Progenitor cell of endocrine pancreas (in vitro differentiated cells): ENCODE results near the gene METTL13. TPM values are rescaled to one million over a fixed set of nuclear protein-coding genes. Genes with fewer than 3 reads are reported as not detected.

Source experiments
- DNase-seq: peaks from one replicate; pipeline ENCODE4 v3.0.0; 2021; ENCODE audit warnings: low spot score; ENCODE audit not compliant: unreplicated experiment
- H3K27ac Mint-ChIP-seq: 2 replicates; pipeline ENCODE4 v1.8.0; 2021; ENCODE audit warnings: mild to moderate bottlenecking, moderate library complexity, mixed read lengths
- H3K27me3 Mint-ChIP-seq: 2 replicates; pipeline ENCODE4 v1.8.0; 2021; ENCODE audit warnings: mixed read lengths
- H3K36me3 Mint-ChIP-seq: 2 replicates; pipeline ENCODE4 v1.8.0; 2022; ENCODE audit warnings: mixed read lengths; ENCODE audit not compliant: insufficient read depth
- H3K4me1 Mint-ChIP-seq: 2 replicates; pipeline ENCODE4 v1.8.0; 2021; ENCODE audit warnings: low read depth, mixed read lengths
- H3K4me3 Mint-ChIP-seq: 2 replicates; pipeline ENCODE4 v1.8.0; 2021; ENCODE audit warnings: low read depth, mild to moderate bottlenecking, moderate library complexity, mixed read lengths
- H3K9me3 Mint-ChIP-seq: 2 replicates; pipeline ENCODE4 v1.8.0; 2021; ENCODE audit warnings: low read depth, mixed read lengths
- total RNA-seq: library from RNA; stranded (reverse); gene quantifications from 2 replicates; pipeline ENCODE4 v1.2.1, GENCODE V29; 2021
- TF ChIP-seq, protein P1 (sequence below): fragments of 200-600 bp; sonication (generic); IDR thresholded peaks from one replicate; pipeline ENCODE4 v1.5.0; 2021; ENCODE audit warnings: antibody characterized with exemption, mild to moderate bottlenecking; ENCODE audit not compliant: unreplicated experiment

Gene METTL13
- total RNA-seq, 1 donor from 2014 or later = 30.8 TPM

DNA sequence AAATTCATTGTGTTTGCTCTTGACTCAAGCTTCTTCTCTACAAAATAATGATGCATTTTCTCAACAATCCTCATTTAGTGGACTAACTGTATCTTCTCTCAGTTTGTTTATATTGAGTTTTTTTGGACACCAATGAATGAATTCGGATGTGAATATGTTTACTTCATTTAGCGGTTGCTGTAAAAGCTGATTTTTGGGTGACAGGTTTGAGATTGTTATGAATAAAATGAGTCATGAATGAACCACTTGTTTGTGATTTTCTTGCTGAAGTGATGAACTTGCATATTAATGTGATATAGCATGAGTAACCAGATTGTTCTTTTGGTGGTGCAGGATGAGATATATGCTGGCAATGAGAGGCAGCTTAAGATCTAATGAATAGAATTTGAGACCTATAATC lies 62.9 kb downstream of the METTL13 start:
- Mint-ChIP-seq H3K9me3 (no peaks in the 10 kb centered on the region), H3K4me1 (peaks cover 8% of the 10 kb centered on the region), H3K36me3 (no peaks in the 10 kb centered on the region), H3K4me3 (no peak overlapping the region), H3K27me3 (peaks cover 47% of the 10 kb centered on the region), H3K27ac (no peak overlapping the region)
- DNase-seq = no peak
- TF ChIP-seq, protein P1, sequence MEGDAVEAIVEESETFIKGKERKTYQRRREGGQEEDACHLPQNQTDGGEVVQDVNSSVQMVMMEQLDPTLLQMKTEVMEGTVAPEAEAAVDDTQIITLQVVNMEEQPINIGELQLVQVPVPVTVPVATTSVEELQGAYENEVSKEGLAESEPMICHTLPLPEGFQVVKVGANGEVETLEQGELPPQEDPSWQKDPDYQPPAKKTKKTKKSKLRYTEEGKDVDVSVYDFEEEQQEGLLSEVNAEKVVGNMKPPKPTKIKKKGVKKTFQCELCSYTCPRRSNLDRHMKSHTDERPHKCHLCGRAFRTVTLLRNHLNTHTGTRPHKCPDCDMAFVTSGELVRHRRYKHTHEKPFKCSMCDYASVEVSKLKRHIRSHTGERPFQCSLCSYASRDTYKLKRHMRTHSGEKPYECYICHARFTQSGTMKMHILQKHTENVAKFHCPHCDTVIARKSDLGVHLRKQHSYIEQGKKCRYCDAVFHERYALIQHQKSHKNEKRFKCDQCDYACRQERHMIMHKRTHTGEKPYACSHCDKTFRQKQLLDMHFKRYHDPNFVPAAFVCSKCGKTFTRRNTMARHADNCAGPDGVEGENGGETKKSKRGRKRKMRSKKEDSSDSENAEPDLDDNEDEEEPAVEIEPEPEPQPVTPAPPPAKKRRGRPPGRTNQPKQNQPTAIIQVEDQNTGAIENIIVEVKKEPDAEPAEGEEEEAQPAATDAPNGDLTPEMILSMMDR = no peak

DNA sequence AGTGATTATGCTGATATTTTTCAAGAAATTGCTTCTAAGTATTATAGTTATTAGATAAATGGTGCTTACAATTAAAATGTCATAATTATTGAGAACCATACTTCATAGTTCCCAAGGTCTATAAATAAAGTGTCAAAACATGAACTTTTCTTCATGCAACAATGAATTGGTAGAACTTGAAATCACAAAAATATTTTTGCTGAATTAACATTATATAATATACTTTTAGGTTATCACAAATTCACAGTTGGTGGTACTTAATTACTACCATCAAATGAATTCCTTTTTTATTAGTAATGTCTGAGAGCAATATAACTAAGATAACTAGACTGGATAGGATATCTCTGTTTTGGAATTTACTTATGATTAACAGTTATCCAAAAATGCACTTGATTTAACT lies 64.5 kb downstream of the METTL13 start:
- TF ChIP-seq, protein P1 = no peak
- H3K36me3 Mint-ChIP-seq = no peaks in the 10 kb centered on the region
- H3K9me3 Mint-ChIP-seq = no peaks in the 10 kb centered on the region
- no peak overlapping the region for H3K27ac Mint-ChIP-seq
- H3K4me1 Mint-ChIP-seq = peaks cover 8% of the 10 kb centered on the region
- H3K4me3 Mint-ChIP-seq = no peak overlapping the region
- no peak for DNase-seq
- H3K27me3 Mint-ChIP-seq = peaks cover 34% of the 10 kb centered on the region

Other genes with a start within 250 kb of the METTL13 start
- gene MYOCOS, start 159.4 kb upstream of the METTL13 start, total RNA-seq = not detected in 2 replicates
- not detected in 2 replicates for gene MYOC, start 129.0 kb upstream of the METTL13 start, total RNA-seq
- 8.9 and 10.1 TPM in 2 replicates for gene VAMP4, start 39.6 kb upstream of the METTL13 start, total RNA-seq
- 0.48 and 1.1 TPM in 2 replicates for gene DNM3, start 59.8 kb downstream of the METTL13 start, total RNA-seq